IMR-90 (cell line): ENCODE results near the gene TST. TPM values are rescaled to one million over a fixed set of nuclear protein-coding genes. Genes with fewer than 3 reads are reported as not detected.
A peak's percentile ranks its signal among the peaks of the same experiment; 100 is the strongest.

Experiments used
- ATAC-seq: fragments of 200-7000 bp; cut with Tn5 transposase; 2 replicates; pipeline ENCODE4 v1.9.1; 2020; ENCODE audit warnings: low read depth, mild to moderate bottlenecking, moderate library complexity
- BruUV-seq: library from RNA; stranded (reverse); fragments of 400-500 nt; replicated peaks from 2 replicates; lab custom pipeline; 2021; lab: Mats Ljungman, UMichigan
- CTCF ChIA-PET: fragments of 300-600 bp; formaldehyde crosslinking; extraction: SDS; loops from one replicate; lab custom pipeline; 2021; ENCODE audit warnings: antibody characterized with exemption; lab: Yijun Ruan, JAX
- POLR2A ChIA-PET: fragments of 300-600 bp; sonication (Branson Sonifier 250); formaldehyde crosslinking; loops from one replicate; lab custom pipeline; 2022; ENCODE audit warnings: antibody characterized with exemption; ENCODE audit not compliant: unreplicated experiment; lab: Charles Lee
- DNase-seq: peaks from one replicate; pipeline ENCODE4 v3.0.0; 2013
- H2AFZ ChIP-seq: replicated peaks from 2 replicates; pipeline ENCODE3; 2013; ENCODE audit warnings: low read length, mild to moderate bottlenecking; ENCODE audit not compliant: poor library complexity
- H2AK5ac ChIP-seq: 2 replicates; pipeline ENCODE4 v1.6.1; 2013; ENCODE audit warnings: low read depth, low read length, inconsistent platforms
- H2AK9ac ChIP-seq: replicated peaks from 2 replicates; pipeline ENCODE3; 2013; ENCODE audit warnings: mild to moderate bottlenecking, low read depth, low read length, moderate library complexity; ENCODE audit not compliant: poor library complexity
- H2BK120ac ChIP-seq: 2 replicates; pipeline ENCODE4 v1.6.1; 2013; ENCODE audit warnings: low read depth, low read length, inconsistent platforms
- H2BK15ac ChIP-seq: 3 replicates; pipeline ENCODE4 v1.6.1; 2013; ENCODE audit warnings: low read depth, low read length, inconsistent platforms
- H2BK20ac ChIP-seq: 2 replicates; pipeline ENCODE4 v1.6.1; 2013; ENCODE audit warnings: low read depth, mild to moderate bottlenecking, inconsistent platforms, low read length, moderate library complexity
- H2BK5ac ChIP-seq: 2 replicates; pipeline ENCODE4 v1.6.1; 2013; ENCODE audit warnings: mild to moderate bottlenecking, low read depth, low read length, inconsistent platforms; ENCODE audit not compliant: poor library complexity, severe bottlenecking
- H3K14ac ChIP-seq: replicated peaks from 2 replicates; pipeline ENCODE4 v1.6.1; 2013; ENCODE audit warnings: low read depth, low read length, inconsistent platforms
- H3K18ac ChIP-seq: 2 replicates; pipeline ENCODE4 v1.6.1; 2013; ENCODE audit warnings: low read depth, low read length, control low read depth
- H3K23ac ChIP-seq: 2 replicates; pipeline ENCODE4 v1.6.1; 2013; ENCODE audit warnings: low read depth, low read length, inconsistent platforms
- H3K27ac ChIP-seq: 2 replicates; pipeline ENCODE4 v1.5.1; 2013; ENCODE audit warnings: mild to moderate bottlenecking, control low read depth, low read length; ENCODE audit not compliant: insufficient read depth
- H3K27me3 ChIP-seq: 2 replicates; pipeline ENCODE4 v1.6.1; 2013; ENCODE audit warnings: low read length; ENCODE audit not compliant: control insufficient read depth, insufficient read depth
- H3K36me3 ChIP-seq: 2 replicates; pipeline ENCODE4 v1.6.1; 2013; ENCODE audit warnings: low read length, mixed read lengths; ENCODE audit not compliant: control insufficient read depth, insufficient read depth
- H3K4ac ChIP-seq: 2 replicates; pipeline ENCODE4 v1.6.1; 2013; ENCODE audit warnings: low read depth, low read length, inconsistent platforms
- H3K4me1 ChIP-seq: 2 replicates; pipeline ENCODE4 v1.6.1; 2013; ENCODE audit warnings: low read length, mixed read lengths; ENCODE audit not compliant: control insufficient read depth, insufficient read depth
- H3K4me2 ChIP-seq: 2 replicates; pipeline ENCODE4 v1.6.1; 2013; ENCODE audit warnings: low read depth, mild to moderate bottlenecking, control low read depth, low read length, moderate library complexity
- H3K4me3 ChIP-seq: 2 replicates; pipeline ENCODE4 v1.5.1; 2013; ENCODE audit warnings: low read depth, mild to moderate bottlenecking, control low read depth, low read length, moderate library complexity; ENCODE audit not compliant: insufficient read depth
- H3K56ac ChIP-seq: 2 replicates; pipeline ENCODE4 v1.6.1; 2013; ENCODE audit warnings: low read length, inconsistent platforms; ENCODE audit not compliant: insufficient read depth; ENCODE audit errors: extremely low read depth
- H3K79me1 ChIP-seq, 2 experiments: 2 replicates each; pipeline ENCODE4 v1.6.1; 2013; ENCODE audit warnings: low read length in 2 of 2, inconsistent platforms in 1 of 2, low read depth in 1 of 2
- H3K9ac ChIP-seq: 2 replicates; pipeline ENCODE4 v1.6.1; 2013; ENCODE audit warnings: low read depth, low read length, control low read depth
- H3K9me1 ChIP-seq: 2 replicates; pipeline ENCODE4 v1.6.1; 2013; ENCODE audit warnings: low read length, inconsistent platforms; ENCODE audit not compliant: insufficient read depth
- H3K9me3 ChIP-seq: 2 replicates; pipeline ENCODE4 v1.6.1; 2013; ENCODE audit warnings: low read length; ENCODE audit not compliant: control insufficient read depth, insufficient read depth
- H4K20me1 ChIP-seq: 2 replicates; pipeline ENCODE4 v1.6.1; 2013; ENCODE audit warnings: low read length, inconsistent platforms; ENCODE audit not compliant: insufficient read depth
- H4K5ac ChIP-seq: 2 replicates; pipeline ENCODE4 v1.6.1; 2013; ENCODE audit warnings: mild to moderate bottlenecking, low read depth, low read length, control low read depth
- H4K8ac ChIP-seq, 2 experiments: 2 replicates each; pipeline ENCODE4 v1.6.1; 2013; ENCODE audit warnings: low read depth in 2 of 2, low read length in 2 of 2, control low read depth in 1 of 2, inconsistent platforms in 1 of 2
- H4K91ac ChIP-seq: 2 replicates; pipeline ENCODE4 v1.6.1; 2013; ENCODE audit warnings: low read depth, low read length, inconsistent platforms; ENCODE audit not compliant: insufficient read depth
- BHLHE40 ChIP-seq: fragments of 150-350 bp; IDR thresholded peaks from 2 replicates; pipeline ENCODE4 v1.6.1; 2016; ENCODE audit warnings: mild to moderate bottlenecking, low read depth, low read length
- FOS ChIP-seq: fragments of 150-350 bp; IDR thresholded peaks from 2 replicates; pipeline ENCODE4 v1.6.1; 2016; ENCODE audit warnings: low read depth, low read length
- MAFK ChIP-seq: IDR thresholded peaks from 2 replicates; pipeline ENCODE4 v1.6.1; 2012; ENCODE audit warnings: low read depth, low read length, improper control_type of control experiment
- MAZ ChIP-seq: IDR thresholded peaks from 2 replicates; pipeline ENCODE4 v1.6.1; 2012; ENCODE audit warnings: low read depth, mild to moderate bottlenecking, low read length, improper control_type of control experiment, moderate library complexity, borderline replicate concordance
- NFE2L2 ChIP-seq: fragments of 150-350 bp; IDR thresholded peaks from 2 replicates; pipeline ENCODE4 v1.6.1; 2016; ENCODE audit warnings: low read depth, mild to moderate bottlenecking, low read length
- RAD21 ChIP-seq: IDR thresholded peaks from 2 replicates; pipeline ENCODE4 v1.6.1; 2012; ENCODE audit warnings: low read length, improper control_type of control experiment
- RCOR1 ChIP-seq: IDR thresholded peaks from 2 replicates; pipeline ENCODE4 v1.6.1; 2012; ENCODE audit warnings: mild to moderate bottlenecking, low read length, improper control_type of control experiment; ENCODE audit not compliant: insufficient replicate concordance
- SMC3 ChIP-seq: fragments of 150-350 bp; IDR thresholded peaks from 2 replicates; pipeline ENCODE4 v1.6.1; 2016; ENCODE audit warnings: low read depth, mild to moderate bottlenecking, antibody characterized with exemption, low read length, moderate library complexity
- WGBS, 2 experiments: methylation state at CpG; one replicate each; pipeline versions ENCODE4 v1.1.5 to v1.1.7; 2013; ENCODE audit warnings: missing lambda C conversion rate in 2 of 2; ENCODE audit not compliant: insufficient read length in 1 of 2; ENCODE audit errors: extremely low coverage in 2 of 2; 5-methylcytosine and 5-hydroxymethylcytosine counted together
- dilution Hi-C: fragments of 300-500 bp; cut with HindIII; formaldehyde crosslinking; loops from one replicate; pipeline ENCODE4 v1.14.3; 2018; ENCODE audit warnings: low sequenced_read_pairs; ENCODE audit not compliant: unreplicated experiment
- in situ Hi-C: fragments of 300-500 bp; cut with MboI; formaldehyde crosslinking; loops from 3 replicates; pipeline ENCODE4 v1.14.3; 2019; ENCODE audit warnings: low sequenced_read_pairs, inconsistent platforms, mixed read lengths
- intact Hi-C: fragments of 100-400 bp; cut with micrococcal nuclease; formaldehyde crosslinking; loops from 2 replicates; pipeline ENCODE4 v1.10.0; 2022
- polyA plus RNA-seq, 3 experiments: library from polyadenylated mRNA; depleted of rRNA; stranded (reverse); fragments of >200 nt; gene quantifications; 2 replicates each; pipeline ENCODE4 v1.2.3, GENCODE V29; 2012; ENCODE audit warnings: low replicate concordance in 1 of 3
- total RNA-seq: library from RNA; depleted of rRNA; stranded (reverse); fragments of >200 nt; gene quantifications from 2 replicates; pipeline ENCODE4 v1.2.3, GENCODE V29; 2012

TST gene
- total and polyA plus RNA-seq, 2 of the 4 experiments (the other 2 are of a cell fraction) = 31.7 to 37.7 TPM

GRCh38 chr22:37000676-37001534 lies 18.3 kb downstream of the TST start:
- BruUV-seq = no TSS peak
- Histone ChIP-seq H3K9ac (no peak overlapping the region), H3K4me1 (no peaks in the 10 kb centered on the region), H2BK120ac (no peak overlapping the region), H3K4me3 (no peak overlapping the region), H3K14ac (no peak overlapping the region), H3K4me2 (no peak overlapping the region), H3K23ac (peak overlapping the region; percentile 59; the same call in 1 of the 2 replicates), H2BK20ac (no peak overlapping the region), H2BK5ac (no peak overlapping the region), H3K79me1 (no peaks in the 10 kb centered on the region), H3K56ac (no peak overlapping the region), H3K9me1 (no peaks in the 10 kb centered on the region), H3K27me3 (peaks cover 47% of the 10 kb centered on the region), H4K8ac (no peak overlapping the region), H2AK5ac (no peak overlapping the region), H3K9me3 (peaks cover 7% of the 10 kb centered on the region), H4K5ac (no peak overlapping the region), H4K91ac (no peak overlapping the region), H3K18ac (no peak overlapping the region), H4K20me1 (no peaks in the 10 kb centered on the region; the same call in 1 of the 2 replicates), H2AFZ (no peak overlapping the region), H3K4ac (no peak overlapping the region), H2AK9ac (no peak overlapping the region), H2BK15ac (no peak overlapping the region), H3K27ac (no peak overlapping the region), H3K36me3 (no peaks in the 10 kb centered on the region)
- in situ Hi-C loops = no loop called here
- intact Hi-C loops = no loop called here
- WGBS, 2 experiments = 33% methylated on average over 3 of the region's 11 CpGs; no CpG with 5 or more reads in 1 of the 2 experiments
- dilution Hi-C loops = no loop called here
- ATAC-seq = no peak
- DNase-seq = no peak
- ChIA-PET CTCF (no interaction called here), POLR2A (no interaction called here)
- TF ChIP-seq MAZ (no peak), MAFK (no peak), BHLHE40 (no peak), NFE2L2 (no peak), SMC3 (no peak), RAD21 (no peak), FOS (no peak), RCOR1 (no peak)
